MM.1S (cell line): ENCODE results near the gene PROCA1.
A peak's percentile ranks its signal among the peaks of the same experiment; 100 is the strongest.

ENCODE experiments used
- CTCF ChIP-seq: fragments of 300-600 bp; sonication (generic); IDR thresholded peaks from 2 replicates; pipeline ENCODE4 v1.5.1; 2016; ENCODE audit warnings: antibody characterized with exemption, low read length, mixed read lengths
- EZH2 ChIP-seq: fragments of 300-600 bp; sonication (generic); optimal IDR thresholded peaks from 2 replicates; pipeline ENCODE3; 2017; ENCODE audit warnings: low read depth, mild to moderate bottlenecking, antibody characterized with exemption, low read length, mixed read lengths

GRCh38 chr17:28675980-28676379 is 35.7 kb downstream of the PROCA1 start:
- TF ChIP-seq CTCF (peak; percentile 61), EZH2 (no peak)
